ENCODE measurements around the gene SLC17A2. TPM values are rescaled to one million over a fixed set of nuclear protein-coding genes. Genes with fewer than 3 reads are reported as not detected.

Gene SLC17A2
- total and polyA plus RNA-seq, 2 of the 13 experiments (the other 11 are each of a cell fraction or from before 2014, with no cell fraction given), result 11.2 to 32.4 TPM

DNA sequence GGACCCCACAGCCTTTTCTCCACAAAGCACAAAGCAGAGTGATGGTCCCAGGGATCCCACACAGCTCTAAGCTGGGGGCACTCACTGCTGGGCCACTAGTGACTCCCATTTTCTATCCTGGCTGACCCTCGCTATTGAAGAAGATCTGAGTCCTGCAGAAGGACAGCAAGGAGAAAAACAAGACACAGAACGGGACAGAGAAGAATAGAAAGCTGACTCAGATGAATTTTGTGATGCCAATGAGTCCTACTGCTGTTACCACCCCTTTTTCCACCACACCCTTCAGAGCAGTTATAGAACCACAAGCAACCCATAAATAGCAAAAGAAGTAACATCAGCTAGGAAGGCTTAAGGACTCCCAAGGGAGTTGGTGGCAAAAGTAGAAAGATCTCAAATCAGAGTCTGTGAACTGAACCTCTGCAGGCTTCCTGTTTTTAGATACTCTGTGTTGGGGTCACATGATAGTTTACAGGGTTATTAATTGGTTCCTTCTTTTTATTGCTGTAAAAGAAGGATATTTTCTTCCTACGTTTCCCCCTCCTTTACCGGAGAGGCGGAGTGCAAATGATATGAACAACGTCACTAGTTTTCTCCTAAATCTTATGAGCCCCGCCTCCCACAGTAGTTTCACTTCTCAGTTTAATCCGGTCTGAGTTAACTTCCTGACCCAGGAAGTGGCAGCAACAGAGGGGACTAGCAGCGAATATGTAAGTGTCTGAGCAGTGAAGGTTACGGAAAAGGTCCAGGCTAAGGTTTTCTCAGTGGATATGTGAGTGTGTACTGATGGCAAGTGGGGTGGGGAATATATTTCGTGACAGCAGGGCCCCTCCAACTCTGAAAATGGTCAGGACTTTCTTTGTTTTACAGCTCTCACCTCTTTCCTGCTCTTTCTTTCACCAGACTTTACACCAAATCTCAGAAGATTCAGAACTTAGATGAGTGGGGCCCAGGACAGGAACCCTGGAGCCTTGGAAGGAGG, 31.9 kb upstream of the SLC17A2 start, which contains the start of gene TRIM38 (continued):
- 0 out of 2 replicates have a peak, but pooled peaks have one; percentile 52 for TF ChIP-seq AKNA (CRISPR knock-in tag; IDR thresholded peaks at IDR 0.05; ENCODE audit: borderline replicate concordance)
- TF ChIP-seq, protein P1, sequence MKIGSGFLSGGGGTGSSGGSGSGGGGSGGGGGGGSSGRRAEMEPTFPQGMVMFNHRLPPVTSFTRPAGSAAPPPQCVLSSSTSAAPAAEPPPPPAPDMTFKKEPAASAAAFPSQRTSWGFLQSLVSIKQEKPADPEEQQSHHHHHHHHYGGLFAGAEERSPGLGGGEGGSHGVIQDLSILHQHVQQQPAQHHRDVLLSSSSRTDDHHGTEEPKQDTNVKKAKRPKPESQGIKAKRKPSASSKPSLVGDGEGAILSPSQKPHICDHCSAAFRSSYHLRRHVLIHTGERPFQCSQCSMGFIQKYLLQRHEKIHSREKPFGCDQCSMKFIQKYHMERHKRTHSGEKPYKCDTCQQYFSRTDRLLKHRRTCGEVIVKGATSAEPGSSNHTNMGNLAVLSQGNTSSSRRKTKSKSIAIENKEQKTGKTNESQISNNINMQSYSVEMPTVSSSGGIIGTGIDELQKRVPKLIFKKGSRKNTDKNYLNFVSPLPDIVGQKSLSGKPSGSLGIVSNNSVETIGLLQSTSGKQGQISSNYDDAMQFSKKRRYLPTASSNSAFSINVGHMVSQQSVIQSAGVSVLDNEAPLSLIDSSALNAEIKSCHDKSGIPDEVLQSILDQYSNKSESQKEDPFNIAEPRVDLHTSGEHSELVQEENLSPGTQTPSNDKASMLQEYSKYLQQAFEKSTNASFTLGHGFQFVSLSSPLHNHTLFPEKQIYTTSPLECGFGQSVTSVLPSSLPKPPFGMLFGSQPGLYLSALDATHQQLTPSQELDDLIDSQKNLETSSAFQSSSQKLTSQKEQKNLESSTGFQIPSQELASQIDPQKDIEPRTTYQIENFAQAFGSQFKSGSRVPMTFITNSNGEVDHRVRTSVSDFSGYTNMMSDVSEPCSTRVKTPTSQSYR (CRISPR knock-in tag; IDR thresholded peaks at IDR 0.05; ENCODE audit: borderline replicate concordance), result no peak
- TF ChIP-seq KMT2A (CRISPR knock-in tag; IDR thresholded peaks at IDR 0.05), result peak; percentile 58; the same call in 1 of the 2 replicates
- TF ChIP-seq, protein P2, sequence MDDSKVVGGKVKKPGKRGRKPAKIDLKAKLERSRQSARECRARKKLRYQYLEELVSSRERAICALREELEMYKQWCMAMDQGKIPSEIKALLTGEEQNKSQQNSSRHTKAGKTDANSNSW (CRISPR knock-in tag; IDR thresholded peaks at IDR 0.05; ENCODE audit: borderline replicate concordance), result no peak
- TF ChIP-seq FIP1L1 (IDR thresholded peaks at IDR 0.05; ENCODE audit: borderline replicate concordance, insufficient read depth, low read depth, low read length), result no peak
- TF ChIP-seq SMYD3 (CRISPR knock-in tag; IDR thresholded peaks at IDR 0.05), result no peak
- TF ChIP-seq ZNF644 (CRISPR knock-in tag; IDR thresholded peaks at IDR 0.05; ENCODE audit: low read depth), result no peak
- TF ChIP-seq ZNF333 (CRISPR knock-in tag; IDR thresholded peaks at IDR 0.05; ENCODE audit: borderline replicate concordance), result no peak
- TF ChIP-seq ZNF251 (CRISPR knock-in tag; IDR thresholded peaks at IDR 0.05), result no peak
- no peak for TF ChIP-seq PRDM4 (CRISPR knock-in tag; IDR thresholded peaks at IDR 0.05; ENCODE audit: borderline replicate concordance)
- TF ChIP-seq, protein P3, sequence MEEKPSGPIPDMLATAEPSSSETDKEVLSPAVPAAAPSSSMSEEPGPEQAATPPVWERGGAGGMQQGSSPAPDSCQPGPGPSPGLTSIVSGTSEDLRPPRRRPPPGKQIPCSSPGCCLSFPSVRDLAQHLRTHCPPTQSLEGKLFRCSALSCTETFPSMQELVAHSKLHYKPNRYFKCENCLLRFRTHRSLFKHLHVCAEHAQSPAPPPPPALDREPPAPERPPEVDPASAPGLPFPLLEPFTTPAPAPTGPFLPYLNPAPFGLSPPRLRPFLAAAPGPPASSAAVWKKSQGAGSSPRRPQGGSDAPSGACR (CRISPR knock-in tag; IDR thresholded peaks at IDR 0.05), result no peak
- TF ChIP-seq ZNF724P (CRISPR knock-in tag; IDR thresholded peaks at IDR 0.05; ENCODE audit: borderline replicate concordance), result no peak
- TF ChIP-seq ZNF468 (CRISPR knock-in tag; IDR thresholded peaks at IDR 0.05), result no peak
- no peak for TF ChIP-seq PHB2 (IDR thresholded peaks at IDR 0.05; ENCODE audit: partially characterized antibody)
- TF ChIP-seq HDAC2 (CRISPR knock-in tag; IDR thresholded peaks at IDR 0.05), result no peak
- TF ChIP-seq PAF1 (CRISPR knock-in tag; IDR thresholded peaks at IDR 0.05), result no peak
- TF ChIP-seq NFE2L2 (IDR thresholded peaks at IDR 0.05; ENCODE audit: low read length), result no peak
